Iris pigment epithelial cell (primary cell): Measurements from ENCODE around the gene VPREB3.
A peak's percentile ranks its signal among the peaks of the same experiment; 100 is the strongest.

Experiments used
- DNase-seq: peaks from one replicate; pipeline ENCODE4 v3.0.0-alpha.2; 2011; ENCODE audit warnings: low read depth

The VPREB3 gene

GRCh38 chr22:23782703-23783102, 28.5 kb upstream of the VPREB3 start:
- no peak for DNase-seq

- no peak for DNase-seq
These were observed 28.0 kb upstream of the VPREB3 start for GRCh38 chr22:23782252-23782651.

GRCh38 chr22:23781511-23782183, 27.4 kb upstream of the VPREB3 start:
- peak; percentile 42 for DNase-seq

DNA sequence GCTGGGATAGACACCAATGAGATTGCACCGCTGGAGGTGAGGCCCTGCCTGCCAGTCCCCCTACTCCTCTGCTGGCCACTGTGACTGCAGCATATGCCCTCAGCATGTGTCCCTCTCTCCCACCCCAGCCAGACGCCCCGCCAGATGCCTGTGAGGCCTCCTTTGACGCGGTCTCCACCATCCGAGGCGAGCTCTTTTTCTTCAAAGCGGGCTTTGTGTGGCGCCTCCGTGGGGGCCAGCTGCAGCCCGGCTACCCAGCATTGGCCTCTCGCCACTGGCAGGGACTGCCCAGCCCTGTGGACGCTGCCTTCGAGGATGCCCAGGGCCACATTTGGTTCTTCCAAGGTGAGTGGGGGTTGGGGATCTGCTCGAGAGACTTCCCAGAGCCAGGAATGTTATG, 26.8 kb upstream of the VPREB3 start:
- DNase-seq, result no peak

GRCh38 chr22:23780146-23780748, 26.0 kb upstream of the VPREB3 start:
- DNase-seq, result no peak

- no peak for DNase-seq
These were observed 25.5 kb upstream of the VPREB3 start for GRCh38 chr22:23779731-23780130.

- DNase-seq, result no peak
These were observed 24.9 kb upstream of the VPREB3 start for GRCh38 chr22:23779083-23779482.

DNA sequence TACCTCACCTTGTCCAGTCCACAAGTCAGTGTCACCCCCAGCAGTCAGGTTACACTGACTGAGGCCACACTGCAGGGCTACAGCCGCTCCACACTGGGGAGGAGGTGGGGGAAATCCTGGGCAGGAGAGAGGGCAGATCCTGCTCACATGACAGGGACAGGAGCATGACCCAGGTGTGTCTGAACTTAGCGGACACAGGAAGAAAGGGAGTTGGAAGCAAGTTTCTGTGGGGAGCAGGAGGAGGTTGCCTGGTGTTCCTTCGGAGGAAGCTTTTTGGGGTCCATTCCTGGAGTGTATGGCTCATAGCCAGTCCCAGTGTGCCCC, 24.3 kb upstream of the VPREB3 start:
- DNase-seq, result no peak

DNA sequence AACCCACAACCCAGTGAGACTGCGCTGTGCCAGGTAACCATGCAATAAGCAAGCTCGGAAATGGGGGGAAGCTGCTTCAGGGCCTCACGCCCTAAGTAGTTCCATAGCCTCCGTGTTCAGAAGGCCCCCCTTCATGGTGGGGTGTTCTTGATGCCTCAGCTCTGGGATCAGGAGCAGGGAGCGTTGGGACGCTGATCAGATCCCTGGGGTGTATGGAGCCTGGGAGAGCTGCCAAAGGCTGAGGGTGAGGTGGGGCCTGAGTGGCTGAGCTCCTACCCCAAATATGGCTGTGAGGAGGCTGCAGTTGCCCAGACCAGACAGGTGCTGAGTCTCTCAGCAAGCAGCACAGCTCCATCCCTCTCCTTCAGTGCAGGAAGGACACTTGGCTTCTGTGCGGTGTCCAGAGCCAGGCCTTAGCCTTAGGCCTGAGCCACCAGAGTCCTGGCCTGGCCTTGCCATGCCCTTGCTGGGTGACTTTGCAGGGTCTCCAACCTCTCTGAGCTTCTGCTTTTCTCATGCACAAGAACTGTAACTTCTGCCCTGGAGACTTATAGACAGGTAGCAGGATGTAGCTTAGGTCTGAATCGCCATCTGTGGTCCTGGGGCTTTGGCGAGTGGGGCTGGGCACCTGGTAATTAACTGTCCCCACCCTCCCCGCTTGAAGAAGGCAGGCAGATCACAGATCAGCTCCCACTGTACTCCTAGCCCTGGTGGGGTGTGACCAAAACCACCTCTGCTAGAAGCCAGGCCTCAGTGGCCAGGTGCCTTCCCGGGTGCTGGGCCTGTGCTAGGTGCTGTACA, 23.8 kb upstream of the VPREB3 start:
- DNase-seq, result no peak

GRCh38 chr22:23775779-23776375, 21.7 kb upstream of the VPREB3 start:
- DNase-seq, result no peak

DNA sequence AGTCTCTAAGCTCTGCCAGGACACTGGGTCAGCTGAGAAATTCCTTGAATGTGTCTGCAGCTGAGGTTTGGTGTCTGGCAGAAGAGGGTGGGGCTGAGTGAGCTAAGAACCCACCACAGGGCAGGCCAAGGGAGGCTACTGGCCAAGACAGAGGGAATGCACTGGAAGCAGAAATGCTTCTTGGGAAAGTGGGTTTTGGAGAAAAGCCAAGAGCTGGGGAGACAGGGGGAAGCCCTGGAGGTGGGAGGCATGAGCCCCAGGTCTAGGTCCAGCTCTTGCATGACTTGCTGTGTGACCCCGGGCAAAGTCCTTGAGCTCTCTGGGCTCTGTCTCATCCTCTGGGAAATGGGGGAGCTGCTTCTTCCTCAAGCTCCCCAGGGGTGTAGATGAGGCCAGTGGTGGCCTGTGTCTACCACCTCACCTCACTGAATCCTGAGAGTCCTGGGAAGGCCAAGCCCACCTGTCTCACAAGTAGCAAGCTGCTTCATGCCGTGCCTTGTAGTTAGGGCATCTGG, 20.8 kb upstream of the VPREB3 start:
- peak; percentile 54 for DNase-seq

GRCh38 chr22:23774114-23774921, 20.1 kb upstream of the VPREB3 start:
- DNase-seq, result no peak

DNA sequence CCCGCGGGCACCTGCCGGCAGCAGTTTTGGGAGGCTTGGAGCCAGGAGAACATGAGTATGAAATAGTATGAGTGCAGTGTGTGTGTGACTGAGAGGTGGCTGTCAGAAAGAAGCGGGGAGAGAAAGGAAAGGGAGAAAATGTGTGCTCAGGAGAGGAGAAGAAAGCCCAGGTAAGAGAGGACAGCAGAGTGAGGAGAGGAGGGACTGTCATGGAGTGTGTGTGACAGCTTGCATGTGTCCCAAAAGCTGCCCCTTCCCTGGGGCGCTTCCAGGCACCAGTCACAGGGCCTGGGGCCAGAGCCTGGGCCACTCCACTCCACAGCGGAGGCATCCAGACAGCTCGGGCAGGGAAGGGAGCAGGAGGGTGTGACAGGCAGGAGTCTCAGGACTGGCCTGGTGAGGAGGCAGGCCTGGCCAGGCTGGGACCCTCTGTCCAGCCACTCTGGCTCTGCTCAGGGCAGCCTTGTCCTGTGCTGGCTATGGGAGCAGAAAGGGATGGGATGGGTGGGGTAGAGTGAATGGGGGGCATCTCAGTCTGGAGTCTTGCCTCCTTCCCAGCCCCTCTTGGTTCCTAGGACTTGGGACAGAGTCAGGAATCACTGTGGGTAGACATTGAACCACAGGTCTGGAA, 19.4 kb upstream of the VPREB3 start:
- DNase-seq, result no peak

GRCh38 chr22:23772649-23773473, 18.6 kb upstream of the VPREB3 start, which contains the start of gene MMP11:
Gene MMP11, plus strand, starts transcription at chr22:23772849. Its CDS starts 22 bp downstream, at chr22:23772871.
- no peak for DNase-seq

- DNase-seq, result no peak
These were observed 18.1 kb upstream of the VPREB3 start for GRCh38 chr22:23772315-23772648.

DNA sequence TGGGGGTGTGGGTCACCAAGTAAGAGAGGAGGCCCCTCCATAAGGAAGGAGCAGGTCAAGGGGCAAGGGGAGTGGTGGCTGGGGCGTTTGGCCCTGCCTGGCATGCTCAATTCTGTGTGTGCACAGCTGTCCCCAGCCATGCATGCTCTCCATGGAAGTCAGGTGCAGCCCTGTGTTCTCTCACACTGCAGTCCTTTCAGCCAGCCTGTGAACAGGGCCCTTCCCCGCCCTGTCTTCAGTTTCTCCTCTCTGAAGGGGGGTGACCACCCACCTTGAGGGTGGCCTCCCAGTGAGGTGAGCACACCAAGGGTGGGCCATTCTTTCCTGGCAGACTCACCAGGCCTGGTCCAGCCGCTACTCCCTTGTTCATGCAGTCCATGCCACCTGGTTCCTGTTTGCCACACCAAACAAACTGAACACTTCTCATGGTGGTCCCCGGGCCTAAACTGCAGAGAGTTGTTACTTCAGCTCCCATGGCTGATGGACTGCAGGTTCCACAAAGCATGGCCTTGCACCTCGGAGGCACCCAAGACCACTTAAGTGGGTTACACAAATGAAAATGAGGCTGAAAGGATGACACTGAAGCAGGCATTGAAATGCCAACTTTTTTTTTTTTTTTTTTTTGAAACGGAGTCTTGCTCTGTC, 15.2 kb upstream of the VPREB3 start:
- no peak for DNase-seq

- peak; percentile 54 for DNase-seq
These were observed 13.7 kb upstream of the VPREB3 start, which contains the start of gene CHCHD10 for GRCh38 chr22:23767673-23768548. Gene CHCHD10, minus strand, starts transcription at chr22:23767972. Its CDS starts 98 bp downstream, at chr22:23767874.

GRCh38 chr22:23767303-23767672, 13.1 kb upstream of the VPREB3 start:
- no peak for DNase-seq
